ENCODE data around the gene SLC25A21. TPM values are rescaled to one million over a fixed set of nuclear protein-coding genes. Genes with fewer than 3 reads are reported as not detected.

Gene SLC25A21
- total and polyA plus RNA-seq, 7 experiments from 2014 or later = not detected

DNA sequence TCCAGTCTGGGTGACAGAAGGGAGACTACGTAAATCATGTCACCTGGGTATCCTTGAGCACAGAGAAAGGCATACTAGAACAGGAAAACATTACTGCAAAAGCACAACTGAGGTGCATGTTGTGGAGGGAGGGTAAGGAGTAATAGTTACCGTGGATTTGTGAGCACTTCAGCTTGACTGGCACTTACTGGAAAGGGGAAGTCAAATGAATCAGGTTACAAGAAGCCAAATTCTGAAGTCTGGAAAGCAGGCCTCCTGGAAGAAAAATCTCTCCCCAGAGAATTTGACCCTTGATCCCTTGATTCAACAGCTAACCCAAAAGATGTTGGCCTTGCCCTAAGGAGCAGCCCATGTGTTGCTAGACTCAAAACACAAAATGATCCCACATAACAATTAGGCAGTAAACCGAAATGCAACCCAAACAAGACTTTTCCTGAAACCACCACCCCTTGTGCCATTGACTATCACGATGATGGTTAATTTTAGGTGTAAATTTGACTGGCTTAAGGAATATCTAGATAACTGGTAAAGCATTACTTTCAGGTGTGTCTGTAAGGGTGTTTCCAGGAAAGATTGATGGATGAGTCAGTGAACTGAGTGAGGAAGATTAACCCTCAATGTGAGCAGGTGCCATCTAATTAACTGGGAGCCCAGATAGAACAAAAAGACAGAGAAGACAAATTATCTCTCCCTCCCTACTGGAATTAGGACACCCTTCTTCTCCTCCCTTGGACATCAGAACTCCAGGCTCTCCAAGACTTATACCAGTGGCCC, 108.8 kb downstream of the SLC25A21 start:
- no peak overlapping the region for H3K27ac Mint-ChIP-seq
- no peaks in the 10 kb centered on the region for H3K27me3 ChIP-seq (ENCODE audit: control insufficient read depth in 2 of 2, insufficient read depth in 2 of 2, low read length in 2 of 2)
- no peaks in the 10 kb centered on the region for H3K36me3 ChIP-seq (ENCODE audit: control insufficient read depth in 2 of 3, insufficient read depth in 3 of 3, low read length in 3 of 3)
- no peak overlapping the region for H3K4me3 ChIP-seq (ENCODE audit: low read length)
- ChIA-PET POLR2A (no interaction called here), CTCF (no interaction called here)
- no peak overlapping the region for H3K4me3 Mint-ChIP-seq
- H3K27ac ChIP-seq (ENCODE audit: low read depth, low read length) = no peak overlapping the region
- no peak for DNase-seq
- H3K36me3 Mint-ChIP-seq = no peaks in the 10 kb centered on the region
- H3K9me3 Mint-ChIP-seq = peaks cover 0 to 8% (median 3%) of the 10 kb centered on the region in 11 donors
- H3K4me1 Mint-ChIP-seq = no peaks in the 10 kb centered on the region
- H3K4me1 ChIP-seq (ENCODE audit: control insufficient read depth in 2 of 2, insufficient read depth in 2 of 2, low read length in 2 of 2) = no peaks in the 10 kb centered on the region
- intact Hi-C loops (cut with micrococcal nuclease) = no loop called here
- H3K9me3 ChIP-seq (ENCODE audit: control insufficient read depth in 2 of 3, low read length in 3 of 3) = no peaks in the 10 kb centered on the region
- no peaks in the 10 kb centered on the region for H3K27me3 Mint-ChIP-seq
- no peak for ATAC-seq

DNA sequence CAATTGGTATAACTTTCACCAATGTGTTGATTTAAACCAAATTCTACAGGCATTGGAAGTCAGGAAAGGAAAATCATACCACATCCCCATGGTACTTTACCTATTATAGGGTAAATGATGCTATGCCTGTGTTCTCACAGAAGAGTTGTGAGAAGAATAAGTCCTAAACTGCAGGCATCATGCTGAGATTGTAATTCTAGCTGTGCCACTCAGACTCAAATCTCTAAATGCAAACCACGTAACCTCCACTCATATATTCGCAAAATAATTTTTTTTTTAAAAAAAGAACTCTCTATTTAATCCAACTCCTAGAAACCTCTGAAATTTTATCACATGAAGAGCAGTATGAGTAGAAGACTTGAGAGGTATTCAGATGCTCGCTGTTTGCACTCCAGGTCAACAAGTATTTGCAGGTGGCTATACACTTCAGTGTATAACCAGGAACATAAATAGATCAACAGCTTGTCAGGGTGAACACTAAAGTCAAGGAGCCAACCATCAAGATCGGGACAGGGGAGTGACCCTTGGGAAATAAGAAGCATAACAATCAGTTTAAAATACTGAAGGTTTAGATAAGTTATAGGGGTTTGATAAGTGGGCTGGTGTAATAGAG, 110.1 kb downstream of the SLC25A21 start:
- DNase-seq (no peak), ATAC-seq (no peak)
- H3K4me3 Mint-ChIP-seq = no peak overlapping the region
- no peak overlapping the region for H3K27ac ChIP-seq (ENCODE audit: low read depth, low read length)
- H3K27ac Mint-ChIP-seq = no peak overlapping the region
- H3K27me3 ChIP-seq (ENCODE audit: control insufficient read depth in 2 of 2, insufficient read depth in 2 of 2, low read length in 2 of 2) = no peaks in the 10 kb centered on the region
- ChIA-PET POLR2A (no interaction called here), CTCF (no interaction called here)
- H3K27me3 Mint-ChIP-seq = no peaks in the 10 kb centered on the region
- H3K9me3 ChIP-seq (ENCODE audit: control insufficient read depth in 2 of 3, low read length in 3 of 3) = no peaks in the 10 kb centered on the region
- H3K36me3 Mint-ChIP-seq = no peaks in the 10 kb centered on the region
- H3K36me3 ChIP-seq (ENCODE audit: control insufficient read depth in 2 of 3, insufficient read depth in 3 of 3, low read length in 3 of 3) = no peaks in the 10 kb centered on the region
- no peak overlapping the region for H3K4me3 ChIP-seq (ENCODE audit: low read length)
- no peaks in the 10 kb centered on the region for H3K4me1 Mint-ChIP-seq
- intact Hi-C loops (cut with micrococcal nuclease) = no loop called here
- no peaks in the 10 kb centered on the region for H3K4me1 ChIP-seq (ENCODE audit: control insufficient read depth in 2 of 2, insufficient read depth in 2 of 2, low read length in 2 of 2)
- H3K9me3 Mint-ChIP-seq = peaks cover 0 to 8% (median 2%) of the 10 kb centered on the region in 11 donors

GRCh38 chr14:37061697-37062096, 110.7 kb downstream of the SLC25A21 start:
- Histone ChIP-seq H3K27me3 (ENCODE audit: control insufficient read depth in 2 of 2, insufficient read depth in 2 of 2, low read length in 2 of 2) (no peaks in the 10 kb centered on the region), H3K27ac (ENCODE audit: low read depth, low read length) (no peak overlapping the region), H3K4me3 (ENCODE audit: low read length) (no peak overlapping the region), H3K36me3 (ENCODE audit: control insufficient read depth in 2 of 3, insufficient read depth in 3 of 3, low read length in 3 of 3) (no peaks in the 10 kb centered on the region), H3K4me1 (ENCODE audit: control insufficient read depth in 2 of 2, insufficient read depth in 2 of 2, low read length in 2 of 2) (no peaks in the 10 kb centered on the region), H3K9me3 (ENCODE audit: control insufficient read depth in 2 of 3, low read length in 3 of 3) (no peaks in the 10 kb centered on the region)
- Mint-ChIP-seq H3K4me1 (no peaks in the 10 kb centered on the region), H3K27me3 (no peaks in the 10 kb centered on the region), H3K4me3 (no peak overlapping the region), H3K36me3 (no peaks in the 10 kb centered on the region), H3K27ac (no peak overlapping the region), H3K9me3 (peaks cover 0 to 6% (median 2%) of the 10 kb centered on the region in 11 donors)
- intact Hi-C loops (cut with micrococcal nuclease) = no loop called here
- ChIA-PET POLR2A (no interaction called here), CTCF (no interaction called here)
- DNase-seq = no peak
- ATAC-seq = no peak

- DNase-seq (no peak), ATAC-seq (no peak)
- Mint-ChIP-seq H3K4me3 (no peak overlapping the region), H3K27ac (no peak overlapping the region), H3K9me3 (peaks cover 0 to 7% (median 4%) of the 10 kb centered on the region in 11 donors), H3K4me1 (no peaks in the 10 kb centered on the region), H3K36me3 (no peaks in the 10 kb centered on the region), H3K27me3 (no peaks in the 10 kb centered on the region)
- no peak overlapping the region for H3K4me3 ChIP-seq (ENCODE audit: low read length)
- no peaks in the 10 kb centered on the region for H3K36me3 ChIP-seq (ENCODE audit: control insufficient read depth in 2 of 3, insufficient read depth in 3 of 3, low read length in 3 of 3)
- POLR2A ChIA-PET = no interaction called here
- no peak overlapping the region for H3K27ac ChIP-seq (ENCODE audit: low read depth, low read length)
- CTCF ChIA-PET = no interaction called here
- intact Hi-C loops (cut with micrococcal nuclease) = no loop called here
- no peaks in the 10 kb centered on the region for H3K27me3 ChIP-seq (ENCODE audit: control insufficient read depth in 2 of 2, insufficient read depth in 2 of 2, low read length in 2 of 2)
- no peaks in the 10 kb centered on the region for H3K9me3 ChIP-seq (ENCODE audit: control insufficient read depth in 2 of 3, low read length in 3 of 3)
- H3K4me1 ChIP-seq (ENCODE audit: control insufficient read depth in 2 of 2, insufficient read depth in 2 of 2, low read length in 2 of 2) = no peaks in the 10 kb centered on the region
These were observed 111.7 kb downstream of the SLC25A21 start for GRCh38 chr14:37060496-37061260.

DNA sequence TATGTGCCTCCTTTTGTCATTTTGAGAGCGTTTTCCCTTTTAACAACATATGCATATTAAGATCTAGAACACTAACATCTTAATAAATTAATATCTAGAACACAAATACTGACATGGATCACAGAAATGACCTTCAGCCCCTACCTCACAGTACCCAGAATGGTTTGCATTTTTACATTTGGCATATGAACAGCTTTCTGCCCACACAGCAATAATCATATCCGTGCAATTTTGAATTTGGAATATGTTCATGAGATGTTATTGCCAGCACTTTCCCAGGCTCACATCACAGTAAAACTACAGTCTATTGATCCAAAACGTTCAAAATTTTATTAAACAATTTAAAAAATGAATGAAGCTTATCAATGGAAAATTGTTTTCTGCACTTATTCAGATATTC, 114.6 kb downstream of the SLC25A21 start:
- intact Hi-C loops (cut with micrococcal nuclease) = no loop called here
- Mint-ChIP-seq H3K27me3 (no peaks in the 10 kb centered on the region), H3K36me3 (no peaks in the 10 kb centered on the region), H3K27ac (no peak overlapping the region), H3K9me3 (peaks cover 0 to 17% (median 4%) of the 10 kb centered on the region in 11 donors), H3K4me1 (no peaks in the 10 kb centered on the region), H3K4me3 (no peak overlapping the region)
- DNase-seq = no peak
- H3K9me3 ChIP-seq (ENCODE audit: control insufficient read depth in 2 of 3, low read length in 3 of 3) = no peaks in the 10 kb centered on the region
- ChIA-PET CTCF (no interaction called here), POLR2A (no interaction called here)
- no peak overlapping the region for H3K27ac ChIP-seq (ENCODE audit: low read depth, low read length)
- ATAC-seq = no peak
- no peaks in the 10 kb centered on the region for H3K27me3 ChIP-seq (ENCODE audit: control insufficient read depth in 2 of 2, insufficient read depth in 2 of 2, low read length in 2 of 2)
- no peaks in the 10 kb centered on the region for H3K4me1 ChIP-seq (ENCODE audit: control insufficient read depth in 2 of 2, insufficient read depth in 2 of 2, low read length in 2 of 2)
- H3K4me3 ChIP-seq (ENCODE audit: low read length) = no peak overlapping the region
- H3K36me3 ChIP-seq (ENCODE audit: control insufficient read depth in 2 of 3, insufficient read depth in 3 of 3, low read length in 3 of 3) = no peaks in the 10 kb centered on the region

DNA sequence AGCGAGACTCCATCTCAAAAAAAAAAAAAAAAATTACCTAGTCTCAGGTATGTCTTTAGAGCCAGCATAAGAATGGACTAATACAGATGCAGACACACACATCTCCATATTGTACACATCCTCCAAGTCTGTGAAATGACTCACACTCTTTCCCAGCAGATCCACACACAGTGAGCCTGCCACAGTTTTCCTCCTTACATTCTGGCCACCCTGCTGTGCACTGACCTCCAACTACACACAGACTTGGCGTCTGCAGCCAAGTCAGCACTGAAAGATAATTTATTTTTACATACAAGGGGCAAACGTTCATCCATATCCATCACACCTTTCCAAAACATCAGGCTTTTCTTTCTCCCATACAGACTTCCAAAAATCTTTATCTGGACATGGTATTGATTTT, 115.9 kb downstream of the SLC25A21 start:
- no peaks in the 10 kb centered on the region for H3K36me3 ChIP-seq (ENCODE audit: control insufficient read depth in 2 of 3, insufficient read depth in 3 of 3, low read length in 3 of 3)
- ATAC-seq (no peak), DNase-seq (no peak)
- Mint-ChIP-seq H3K4me1 (no peaks in the 10 kb centered on the region), H3K36me3 (no peaks in the 10 kb centered on the region), H3K27me3 (no peaks in the 10 kb centered on the region), H3K9me3 (peaks cover 0 to 17% (median 4%) of the 10 kb centered on the region in 11 donors), H3K27ac (no peak overlapping the region), H3K4me3 (no peak overlapping the region)
- H3K4me1 ChIP-seq (ENCODE audit: control insufficient read depth in 2 of 2, insufficient read depth in 2 of 2, low read length in 2 of 2) = no peaks in the 10 kb centered on the region
- no peaks in the 10 kb centered on the region for H3K9me3 ChIP-seq (ENCODE audit: control insufficient read depth in 2 of 3, low read length in 3 of 3)
- H3K27ac ChIP-seq (ENCODE audit: low read depth, low read length) = no peak overlapping the region
- ChIA-PET CTCF (no interaction called here), POLR2A (no interaction called here)
- intact Hi-C loops (cut with micrococcal nuclease) = no loop called here
- no peaks in the 10 kb centered on the region for H3K27me3 ChIP-seq (ENCODE audit: control insufficient read depth in 2 of 2, insufficient read depth in 2 of 2, low read length in 2 of 2)
- no peak overlapping the region for H3K4me3 ChIP-seq (ENCODE audit: low read length)

Data from naive thymus-derived CD4-positive, alpha-beta T cell (primary cell).